ENCODE data around the gene S100A16.

DNA sequence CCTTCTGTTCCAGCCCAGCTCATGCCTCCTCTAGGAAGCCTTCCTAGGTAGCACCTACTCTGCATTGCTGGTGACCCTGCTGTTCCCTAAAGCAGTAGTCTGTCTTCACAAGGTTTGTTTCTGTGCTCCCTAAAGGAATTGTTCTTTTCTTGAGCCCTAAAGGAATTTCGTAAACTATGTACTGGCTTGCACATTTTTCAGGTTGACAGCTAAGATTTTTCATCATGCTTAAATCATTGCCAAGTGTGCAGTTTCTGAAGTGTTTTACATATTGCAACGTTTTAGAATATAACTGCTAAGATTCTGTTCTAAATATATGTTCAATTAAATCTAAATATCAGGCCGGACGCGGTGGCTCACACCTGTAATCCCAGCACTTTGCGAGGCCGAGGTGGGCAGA lies 13.1 kb downstream of the S100A16 start:
- TF ChIP-seq, protein P1, sequence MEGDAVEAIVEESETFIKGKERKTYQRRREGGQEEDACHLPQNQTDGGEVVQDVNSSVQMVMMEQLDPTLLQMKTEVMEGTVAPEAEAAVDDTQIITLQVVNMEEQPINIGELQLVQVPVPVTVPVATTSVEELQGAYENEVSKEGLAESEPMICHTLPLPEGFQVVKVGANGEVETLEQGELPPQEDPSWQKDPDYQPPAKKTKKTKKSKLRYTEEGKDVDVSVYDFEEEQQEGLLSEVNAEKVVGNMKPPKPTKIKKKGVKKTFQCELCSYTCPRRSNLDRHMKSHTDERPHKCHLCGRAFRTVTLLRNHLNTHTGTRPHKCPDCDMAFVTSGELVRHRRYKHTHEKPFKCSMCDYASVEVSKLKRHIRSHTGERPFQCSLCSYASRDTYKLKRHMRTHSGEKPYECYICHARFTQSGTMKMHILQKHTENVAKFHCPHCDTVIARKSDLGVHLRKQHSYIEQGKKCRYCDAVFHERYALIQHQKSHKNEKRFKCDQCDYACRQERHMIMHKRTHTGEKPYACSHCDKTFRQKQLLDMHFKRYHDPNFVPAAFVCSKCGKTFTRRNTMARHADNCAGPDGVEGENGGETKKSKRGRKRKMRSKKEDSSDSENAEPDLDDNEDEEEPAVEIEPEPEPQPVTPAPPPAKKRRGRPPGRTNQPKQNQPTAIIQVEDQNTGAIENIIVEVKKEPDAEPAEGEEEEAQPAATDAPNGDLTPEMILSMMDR (optimal IDR thresholded peaks at IDR 0.05 in 1 of 3, IDR thresholded peaks at IDR 0.05 in 1 of 3, conservative IDR thresholded peaks at IDR 0.05 in 1 of 3; ENCODE audit: extremely low read depth in 1 of 3, insufficient read depth in 2 of 3, low read length in 3 of 3), result no peak
- TF ChIP-seq EZH2 (IDR thresholded peaks at IDR 0.05; ENCODE audit: low read length), result no peak

Measured in keratinocyte (primary cell).